ENCODE data around the gene ZW10. TPM values are rescaled to one million over a fixed set of nuclear protein-coding genes. Genes with fewer than 3 reads are reported as not detected.
"Not testable (repeated sequence)": the region's sequence is repeated elsewhere in the genome, so short reads cannot be mapped to it uniquely, and the experiment has no call there.

Gene ZW10
- total RNA-seq, 4 donors from 2014 or later = 17.3 to 24.3 (median 20.2) TPM

DNA sequence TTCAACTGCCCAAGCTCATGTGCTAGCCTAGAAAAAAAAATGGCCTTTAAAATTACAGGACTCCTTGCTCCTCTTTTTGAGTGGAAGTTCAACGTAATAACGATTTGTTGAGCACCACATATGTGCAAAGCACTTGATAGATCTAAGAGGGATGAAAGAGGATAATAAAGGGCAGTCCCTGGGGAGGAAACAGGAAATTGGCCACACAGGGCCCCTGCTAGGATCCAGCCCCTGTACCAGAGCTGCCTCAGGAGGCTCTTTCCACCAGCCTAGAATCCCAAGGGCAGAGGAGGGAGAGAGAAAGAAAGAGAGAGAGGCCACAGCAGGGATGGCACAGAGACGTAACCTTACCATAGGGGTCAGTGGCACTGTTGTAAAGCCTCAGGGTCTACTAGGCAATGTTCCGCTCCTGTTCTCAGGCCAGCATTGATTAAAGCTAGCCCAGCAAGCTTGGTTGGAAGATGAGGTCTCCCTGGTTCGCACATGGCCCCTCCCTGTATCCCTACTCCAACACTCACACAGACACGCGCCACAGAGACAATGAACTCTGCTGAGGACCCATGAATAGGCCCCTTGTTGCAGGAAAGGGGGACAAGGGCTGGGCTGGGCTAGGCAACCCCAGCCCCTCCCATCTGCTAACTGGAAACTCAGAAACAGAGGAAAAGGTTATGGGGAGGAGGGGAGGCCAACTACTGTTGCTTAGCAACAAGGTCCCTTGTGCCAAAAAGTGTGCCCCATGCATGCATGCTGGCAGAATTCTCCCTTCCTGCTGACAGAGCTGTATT lies 67.4 kb downstream of the ZW10 start, which contains the start of gene TMPRSS5:
TMPRSS5 (minus strand) TSS at position 438 of the 785 bp plus-strand sequence; CDS start at position 354, 84 bp downstream.
- intact Hi-C loops (cut with DNase I; ENCODE audit: low total_unique reads) (no loop called here), in situ Hi-C loops (cut with MboI; ENCODE audit: low sequenced_read_pairs in 4 of 4) (no loop called here)
- Histone ChIP-seq H3K36me3 (peaks cover 0 to 7% of the 10 kb centered on the region in 2 donors), H3K9me3 (no peaks in the 10 kb centered on the region), H3K27me3 (no peaks in the 10 kb centered on the region), H3K4me1 (no peaks in the 10 kb centered on the region), H3K27ac (no peak within 1 kb of the TSS), H3K4me3 (no peak within 1 kb of the TSS)
- no peak for DNase-seq
- TF ChIP-seq POLR2A (IDR thresholded peaks at IDR 0.05) (no peak), CTCF (IDR thresholded peaks at IDR 0.05 in 4 of 5, conservative IDR thresholded peaks at IDR 0.05 in 1 of 5) (no peak)
- no peak for ATAC-seq

- ATAC-seq; H3K9me3 ChIP-seq; H3K27me3 ChIP-seq; DNase-seq; in situ Hi-C loops (cut with MboI; ENCODE audit: low sequenced_read_pairs in 4 of 4); intact Hi-C loops (cut with DNase I; ENCODE audit: low total_unique reads); H3K4me3 ChIP-seq; H3K36me3 ChIP-seq; H3K4me1 ChIP-seq; H3K27ac ChIP-seq: not testable (repeated sequence)
Measured at GRCh38 chr11:113703551-113703950, 69.9 kb downstream of the ZW10 start.

GRCh38 chr11:113701491-113701890 lies 72.0 kb downstream of the ZW10 start:
- Histone ChIP-seq H3K36me3 (peaks cover 0 to 9% of the 10 kb centered on the region in 2 donors), H3K27ac (no peak overlapping the region), H3K27me3 (no peaks in the 10 kb centered on the region), H3K4me1 (no peaks in the 10 kb centered on the region), H3K9me3 (no peaks in the 10 kb centered on the region), H3K4me3 (no peak overlapping the region)
- DNase-seq = no peak
- no peak for ATAC-seq
- in situ Hi-C loops (cut with MboI; ENCODE audit: low sequenced_read_pairs in 4 of 4) (no loop called here), intact Hi-C loops (cut with DNase I; ENCODE audit: low total_unique reads) (no loop called here)
- TF ChIP-seq CTCF (IDR thresholded peaks at IDR 0.05 in 4 of 5, conservative IDR thresholded peaks at IDR 0.05 in 1 of 5) = no peak
- TF ChIP-seq POLR2A (IDR thresholded peaks at IDR 0.05) = no peak

DNA sequence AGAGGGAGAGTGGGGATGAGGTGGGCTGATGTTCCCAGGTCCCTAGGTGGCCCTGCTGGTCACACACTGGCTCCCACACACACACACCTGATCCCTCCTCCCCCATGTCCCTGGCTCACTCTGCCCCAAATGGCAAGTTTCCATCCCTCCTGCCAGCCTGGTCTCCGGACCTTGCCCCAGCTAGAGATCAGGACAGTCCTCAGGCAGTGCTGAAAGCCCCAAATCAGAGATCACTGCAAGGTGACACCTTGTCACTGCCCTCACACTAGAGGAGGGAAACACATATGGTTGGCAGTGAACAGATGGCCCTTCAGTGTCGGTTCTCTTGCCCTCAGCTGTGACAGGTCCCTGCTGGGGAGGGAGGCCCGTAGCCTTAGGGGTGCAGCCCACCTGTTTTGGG lies 75.0 kb downstream of the ZW10 start:
- Histone ChIP-seq H3K4me1 (no peaks in the 10 kb centered on the region), H3K4me3 (no peak overlapping the region), H3K36me3 (peaks cover 0 to 14% of the 10 kb centered on the region in 2 donors), H3K27ac (no peak overlapping the region), H3K27me3 (no peaks in the 10 kb centered on the region), H3K9me3 (no peaks in the 10 kb centered on the region)
- TF ChIP-seq CTCF (IDR thresholded peaks at IDR 0.05 in 4 of 5, conservative IDR thresholded peaks at IDR 0.05 in 1 of 5) (no peak), POLR2A (IDR thresholded peaks at IDR 0.05) (no peak)
- ATAC-seq (no peak), DNase-seq (no peak)
- intact Hi-C loops (cut with DNase I; ENCODE audit: low total_unique reads) (no loop called here), in situ Hi-C loops (cut with MboI; ENCODE audit: low sequenced_read_pairs in 4 of 4) (no loop called here)

- no peak for DNase-seq
- intact Hi-C loops (cut with DNase I; ENCODE audit: low total_unique reads) = no loop called here
- no peaks in the 10 kb centered on the region for H3K9me3 ChIP-seq
Measured at GRCh38 chr11:113697756-113698407, 75.6 kb downstream of the ZW10 start.

More at GRCh38 chr11:113697756-113698407, 75.6 kb downstream of the ZW10 start:
- ATAC-seq = no peak
- H3K27me3 ChIP-seq = no peaks in the 10 kb centered on the region
- no peaks in the 10 kb centered on the region for H3K4me1 ChIP-seq
- in situ Hi-C loops (cut with MboI; ENCODE audit: low sequenced_read_pairs in 4 of 4) = no loop called here
- no peak overlapping the region for H3K4me3 ChIP-seq
- no peak overlapping the region for H3K27ac ChIP-seq
- no peak for TF ChIP-seq POLR2A (IDR thresholded peaks at IDR 0.05)
- no peak for TF ChIP-seq CTCF (IDR thresholded peaks at IDR 0.05 in 4 of 5, conservative IDR thresholded peaks at IDR 0.05 in 1 of 5)
- H3K36me3 ChIP-seq = peaks cover 0 to 14% of the 10 kb centered on the region in 2 donors
